C4-2B (cell line): ENCODE data around the gene ZNF579.

Experiments
- H3K27ac ChIP-seq: fragments of 450-650 bp; 2 replicates; pipeline ENCODE4 v1.5.1; 2017
- CTCF ChIP-seq: fragments of 450-650 bp; conservative IDR thresholded peaks from 2 replicates; pipeline ENCODE4 v1.5.1; 2017; ENCODE audit warnings: mild to moderate bottlenecking
- ZFX ChIP-seq: fragments of 450-650 bp; IDR thresholded peaks from 2 replicates; pipeline ENCODE4 v1.6.1; 2017

Gene ZNF579

GRCh38 chr19:55621673-55622231 lies 41.1 kb upstream of the ZNF579 start:
- TF ChIP-seq CTCF (no peak), ZFX (no peak)

GRCh38 chr19:55621205-55621672 lies 40.6 kb upstream of the ZNF579 start:
- no peak overlapping the region for H3K27ac ChIP-seq
- no peak for TF ChIP-seq ZFX

More at GRCh38 chr19:55621673-55622231, 41.1 kb upstream of the ZNF579 start:
- H3K27ac ChIP-seq: no peak overlapping the region

- no peak for TF ChIP-seq CTCF
- no peak for TF ChIP-seq ZFX
- H3K27ac ChIP-seq: no peak overlapping the region
Observed at GRCh38 chr19:55620410-55621204, 40.0 kb upstream of the ZNF579 start.

- TF ChIP-seq ZFX (no peak), CTCF (no peak)
- no peak overlapping the region for H3K27ac ChIP-seq
Observed at GRCh38 chr19:55619286-55619685, 38.6 kb upstream of the ZNF579 start.

- H3K27ac ChIP-seq: no peak overlapping the region
- no peak for TF ChIP-seq ZFX
- TF ChIP-seq CTCF: no peak
Observed at GRCh38 chr19:55618426-55618825, 37.8 kb upstream of the ZNF579 start.

GRCh38 chr19:55617426-55617825 lies 36.8 kb upstream of the ZNF579 start:
- H3K27ac ChIP-seq: no peak overlapping the region
- TF ChIP-seq ZFX: no peak
- TF ChIP-seq CTCF: no peak

GRCh38 chr19:55616395-55616875 lies 35.8 kb upstream of the ZNF579 start:
- TF ChIP-seq ZFX: no peak
- TF ChIP-seq CTCF: no peak
- no peak overlapping the region for H3K27ac ChIP-seq
